Upper lobe of left lung (tissue), 6 donors: ENCODE results near the gene UBC. TPM values are rescaled to one million over a fixed set of nuclear protein-coding genes. Genes with fewer than 3 reads are reported as not detected.
A peak's percentile ranks its signal among the peaks of the same experiment; 100 is the strongest.

ENCODE experiments used
- ATAC-seq, 2 donors: fragments of 200-7000 bp; cut with Tn5 transposase; one replicate each; pipeline ENCODE4 v1.9.1; 2022; ENCODE audit warnings: mild to moderate bottlenecking in 2 of 2, moderate library complexity in 2 of 2; ENCODE audit not compliant: low FRiP score in 2 of 2
- DNase-seq, 2 donors: peaks; one replicate each; pipeline ENCODE4 v3.0.0-alpha.2; 2019 to 2020
- H3K27ac ChIP-seq, 4 donors: fragments of 200-600 bp; sonication (generic); one replicate each; pipeline ENCODE4 v1.5.1; 2016 to 2019
- H3K27me3 ChIP-seq, 4 donors: fragments of 200-600 bp; sonication (generic); one replicate each; pipeline ENCODE4 v1.5.1; 2017 to 2019
- H3K36me3 ChIP-seq, 4 donors: fragments of 200-600 bp; sonication (generic); one replicate each; pipeline ENCODE4 v1.5.1; 2016 to 2019
- H3K4me1 ChIP-seq, 4 donors: fragments of 200-600 bp; sonication (generic); one replicate each; pipeline ENCODE4 v1.5.1; 2018 to 2019
- H3K4me3 ChIP-seq, 4 donors: fragments of 200-600 bp; sonication (generic); one replicate each; pipeline ENCODE4 v1.5.1; 2017 to 2019; ENCODE audit warnings: mild to moderate bottlenecking in 2 of 4, moderate library complexity in 1 of 4
- H3K9me3 ChIP-seq, 4 donors: fragments of 200-600 bp; sonication (generic); one replicate each; pipeline ENCODE4 v1.5.1; 2018 to 2019
- EP300 ChIP-seq, 4 donors: sonication (generic); formaldehyde crosslinking; IDR thresholded peaks; one replicate each; pipeline ENCODE4 v1.5.1; 2017; ENCODE audit warnings: antibody characterized with exemption in 4 of 4, control low read depth in 2 of 4
- POLR2A ChIP-seq, 4 donors: fragments of 450-650 bp; IDR thresholded peaks; one replicate each; pipeline ENCODE4 v1.5.1; 2016 to 2017; ENCODE audit warnings: antibody characterized with exemption in 4 of 4, mild to moderate bottlenecking in 2 of 4
- POLR2AphosphoS5 ChIP-seq, 2 donors: sonication (generic); formaldehyde crosslinking; IDR thresholded peaks; one replicate each; pipeline ENCODE4 v1.5.1; 2017; ENCODE audit warnings: antibody characterized with exemption in 2 of 2
- WGBS, 2 donors: methylation state at CpG; one replicate each; pipeline ENCODE4 v1.1.5; 2017 to 2018; 5-methylcytosine and 5-hydroxymethylcytosine counted together
- total RNA-seq, 6 donors: library from RNA; depleted of rRNA in 4 of 6; stranded (reverse); fragments of >200 nt in 4 of 6; gene quantifications; one replicate each; pipeline versions ENCODE4 v1.1.0 to v1.2.1, GENCODE V29; 2016 to 2021
- TF ChIP-seq, protein P1 (sequence below), 6 experiments: fragments of 450-650 bp in 4 of 6; fragments of 200-600 bp in 2 of 6; sonication (generic) in 2 of 6; IDR thresholded peaks; one replicate each; pipeline ENCODE4 v1.5.1; 2016 to 2019; ENCODE audit warnings: antibody characterized with exemption in 6 of 6
- donor health status: DM: no; HTN: no; CAD: no; lungs with moderate emphysema.
- donor health status: DM: no; HTN: yes; CAD: no; lungs with severe emphysema.

Gene UBC
- total RNA-seq, 6 donors from 2014 or later = 649 to 1,729 (median 1,078) TPM

DNA sequence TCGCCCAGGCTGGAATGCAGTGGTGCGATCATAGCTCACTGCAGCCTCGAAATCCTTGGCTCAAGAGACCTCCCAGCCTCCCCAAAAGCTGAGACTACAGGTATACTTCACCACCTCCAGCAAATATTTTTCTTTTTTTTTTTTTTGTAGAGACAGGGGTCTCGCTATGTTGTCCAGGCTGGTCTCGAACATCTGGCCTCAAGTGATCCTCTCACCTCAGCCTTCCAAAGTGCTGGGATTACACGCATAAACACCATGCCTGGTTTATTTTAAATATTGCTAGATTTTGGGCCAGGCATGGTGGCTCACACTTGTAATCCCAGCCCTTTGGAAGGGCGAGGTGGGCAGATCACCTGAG lies 26.7 kb upstream of the UBC start:
- peaks cover 0 to 6% (median 0%) of the 10 kb centered on the region in 4 donors for H3K36me3 ChIP-seq
- no peak for TF ChIP-seq POLR2AphosphoS5 (IDR thresholded peaks at IDR 0.05)
- TF ChIP-seq POLR2A (IDR thresholded peaks at IDR 0.05) = no peak
- TF ChIP-seq, protein P1, sequence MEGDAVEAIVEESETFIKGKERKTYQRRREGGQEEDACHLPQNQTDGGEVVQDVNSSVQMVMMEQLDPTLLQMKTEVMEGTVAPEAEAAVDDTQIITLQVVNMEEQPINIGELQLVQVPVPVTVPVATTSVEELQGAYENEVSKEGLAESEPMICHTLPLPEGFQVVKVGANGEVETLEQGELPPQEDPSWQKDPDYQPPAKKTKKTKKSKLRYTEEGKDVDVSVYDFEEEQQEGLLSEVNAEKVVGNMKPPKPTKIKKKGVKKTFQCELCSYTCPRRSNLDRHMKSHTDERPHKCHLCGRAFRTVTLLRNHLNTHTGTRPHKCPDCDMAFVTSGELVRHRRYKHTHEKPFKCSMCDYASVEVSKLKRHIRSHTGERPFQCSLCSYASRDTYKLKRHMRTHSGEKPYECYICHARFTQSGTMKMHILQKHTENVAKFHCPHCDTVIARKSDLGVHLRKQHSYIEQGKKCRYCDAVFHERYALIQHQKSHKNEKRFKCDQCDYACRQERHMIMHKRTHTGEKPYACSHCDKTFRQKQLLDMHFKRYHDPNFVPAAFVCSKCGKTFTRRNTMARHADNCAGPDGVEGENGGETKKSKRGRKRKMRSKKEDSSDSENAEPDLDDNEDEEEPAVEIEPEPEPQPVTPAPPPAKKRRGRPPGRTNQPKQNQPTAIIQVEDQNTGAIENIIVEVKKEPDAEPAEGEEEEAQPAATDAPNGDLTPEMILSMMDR (IDR thresholded peaks at IDR 0.05) = no peak
- TF ChIP-seq EP300 (IDR thresholded peaks at IDR 0.05) = no peak
- ATAC-seq (no peak), DNase-seq (no peak)
- peak overlapping the region; percentile 65 to 93 (median 92) for H3K27ac ChIP-seq
- 62 to 70% methylated on average over 7 of the region's 7 CpGs for WGBS, 2 donors
- peak overlapping the region in 3 of 4 donors; percentile 32 to 54 (median 53) for H3K4me3 ChIP-seq
- H3K4me1 ChIP-seq = peaks cover 24 to 37% (median 32%) of the 10 kb centered on the region in 4 donors
- H3K9me3 ChIP-seq = no peaks in the 10 kb centered on the region
- H3K27me3 ChIP-seq = peaks cover 0 to 2% (median 0%) of the 10 kb centered on the region in 4 donors

DNA sequence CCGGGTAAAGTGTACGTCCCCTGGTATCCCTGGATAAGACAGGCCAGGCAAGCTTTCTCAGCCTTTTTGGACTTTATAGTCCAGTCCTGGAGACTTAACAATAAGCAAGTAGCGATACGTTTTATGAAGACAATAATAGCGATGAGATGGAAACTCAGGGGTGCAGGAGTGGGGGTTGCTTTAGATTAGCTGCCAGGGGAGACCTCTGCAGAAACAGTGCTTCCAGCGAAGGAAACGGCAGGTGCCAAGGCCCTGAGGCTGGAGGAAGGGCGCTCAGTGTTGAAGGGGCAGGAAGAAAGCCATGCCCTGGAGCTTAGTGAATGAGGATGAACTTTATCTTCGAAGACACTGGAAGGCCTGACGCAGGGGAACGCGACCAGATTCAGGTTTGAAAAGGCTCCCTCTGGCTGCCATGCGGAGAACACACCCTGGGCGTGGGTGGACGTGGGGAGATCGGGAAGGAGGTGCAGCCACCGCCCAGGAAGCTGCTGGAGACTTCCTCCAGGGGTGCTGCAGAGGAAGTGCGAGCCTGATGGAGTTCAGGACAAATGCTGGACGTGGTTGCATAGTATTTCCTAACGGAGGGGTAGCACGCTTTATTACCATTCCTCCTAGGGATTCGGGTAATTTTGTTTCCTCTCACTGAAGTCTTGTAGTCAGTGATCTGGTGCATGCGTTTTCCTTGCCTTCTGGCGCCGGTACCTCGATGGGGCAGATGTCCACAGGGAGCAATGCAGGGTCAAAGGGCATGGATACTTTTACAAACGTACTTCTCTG lies 26.1 kb upstream of the UBC start:
- peak overlapping the region in 3 of 4 donors; percentile 32 to 54 (median 53) for H3K4me3 ChIP-seq
- H3K9me3 ChIP-seq = no peaks in the 10 kb centered on the region
- H3K4me1 ChIP-seq = peaks cover 24 to 37% (median 32%) of the 10 kb centered on the region in 4 donors
- DNase-seq (peak in 1 of 2 donors; percentile 96), ATAC-seq (peak; percentile 90 to 94)
- peaks cover 0 to 2% (median 0%) of the 10 kb centered on the region in 4 donors for H3K27me3 ChIP-seq
- 6 to 8% methylated on average over 22 to 27 of the region's 27 CpGs for WGBS, 2 donors
- no peak for TF ChIP-seq EP300 (IDR thresholded peaks at IDR 0.05)
- TF ChIP-seq POLR2AphosphoS5 (IDR thresholded peaks at IDR 0.05) = peak; percentile 72 to 83
- TF ChIP-seq, protein P1 (IDR thresholded peaks at IDR 0.05) = peak; percentile 87 to 97 (median 96)
- TF ChIP-seq POLR2A (IDR thresholded peaks at IDR 0.05) = peak in 1 of 4 donors; percentile 18
- H3K27ac ChIP-seq = peak overlapping the region; percentile 86 to 93 (median 92)
- H3K36me3 ChIP-seq = peaks cover 0 to 6% (median 0%) of the 10 kb centered on the region in 4 donors

DNA sequence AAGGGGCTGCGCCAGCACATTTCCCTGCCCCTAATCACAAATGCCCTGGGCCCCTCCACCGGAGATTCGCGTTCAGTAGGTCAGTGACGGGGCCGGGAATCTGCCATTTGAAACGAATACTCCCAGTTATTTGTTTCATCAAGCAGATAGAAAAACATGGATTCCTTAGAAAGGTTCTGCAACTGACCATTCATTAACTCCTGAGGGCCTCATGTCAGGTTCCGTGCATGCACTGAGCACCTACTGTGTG lies 25.6 kb upstream of the UBC start:
- ATAC-seq = no peak
- Histone ChIP-seq H3K4me1 (peaks cover 24 to 37% (median 32%) of the 10 kb centered on the region in 4 donors), H3K4me3 (peak overlapping the region in 3 of 4 donors; percentile 32 to 54 (median 53)), H3K9me3 (no peaks in the 10 kb centered on the region), H3K27me3 (peaks cover 0 to 2% (median 0%) of the 10 kb centered on the region in 4 donors), H3K36me3 (peaks cover 0 to 6% (median 0%) of the 10 kb centered on the region in 4 donors), H3K27ac (peak overlapping the region; percentile 86 to 93 (median 92))
- DNase-seq = no peak
- WGBS, 2 donors = 1 to 3% methylated on average over 8 of the region's 8 CpGs
- no peak for TF ChIP-seq POLR2AphosphoS5 (IDR thresholded peaks at IDR 0.05)
- TF ChIP-seq, protein P1 (IDR thresholded peaks at IDR 0.05) = no peak
- TF ChIP-seq POLR2A (IDR thresholded peaks at IDR 0.05) = no peak
- no peak for TF ChIP-seq EP300 (IDR thresholded peaks at IDR 0.05)

DNA sequence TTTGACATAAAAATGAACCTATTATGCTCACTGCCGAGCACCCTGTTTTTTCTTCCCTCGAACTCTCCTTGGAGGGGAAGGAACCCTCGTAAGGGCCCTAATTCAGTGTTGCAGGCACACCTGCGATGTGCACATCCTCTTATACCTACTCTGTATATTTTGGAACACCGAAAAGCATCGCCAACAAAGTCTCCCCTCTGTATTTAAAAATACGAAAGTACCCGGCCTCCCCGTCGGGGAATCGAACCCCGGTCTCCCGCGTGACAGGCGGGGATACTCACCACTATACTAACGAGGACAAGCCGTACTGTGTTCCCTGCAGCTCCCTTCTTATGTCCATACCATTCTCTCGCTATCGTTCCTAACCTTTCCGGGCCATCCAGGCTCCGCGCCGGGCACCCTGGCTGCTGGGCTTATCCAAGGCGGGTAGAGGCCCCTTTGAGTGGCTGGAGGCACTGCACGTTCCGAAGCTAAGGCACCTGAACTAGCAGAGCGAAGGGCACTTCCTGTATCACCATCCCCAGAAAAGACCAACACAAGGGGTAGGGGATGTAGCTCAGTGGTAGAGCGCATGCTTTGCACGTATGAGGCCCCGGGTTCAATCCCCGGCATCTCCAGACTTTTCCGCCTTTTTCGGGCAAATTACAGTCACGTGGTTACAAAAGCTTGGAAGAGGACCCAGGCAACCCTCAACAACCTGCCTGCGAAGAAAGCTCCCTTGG lies 25.1 kb upstream of the UBC start:
- peak; percentile 87 to 93 for ATAC-seq
- H3K27me3 ChIP-seq = peaks cover 0 to 2% (median 0%) of the 10 kb centered on the region in 4 donors
- 0% methylated on average over 25 to 35 of the region's 35 CpGs for WGBS, 2 donors

More for the DNA sequence above, 25.1 kb upstream of the UBC start:
- peaks cover 24 to 37% (median 32%) of the 10 kb centered on the region in 4 donors for H3K4me1 ChIP-seq
- TF ChIP-seq POLR2AphosphoS5 (IDR thresholded peaks at IDR 0.05) (no peak), POLR2A (IDR thresholded peaks at IDR 0.05) (peak in 1 of 4 donors; percentile 42), EP300 (IDR thresholded peaks at IDR 0.05) (no peak)
- TF ChIP-seq, protein P1 (IDR thresholded peaks at IDR 0.05) = peak in 2 of 6 experiments; percentile 20 to 26
- no peaks in the 10 kb centered on the region for H3K9me3 ChIP-seq
- H3K4me3 ChIP-seq = peak overlapping the region; percentile 10 to 54 (median 42)
- H3K27ac ChIP-seq = peak overlapping the region; percentile 86 to 93 (median 92)
- DNase-seq = peak; percentile 83 to 95
- peaks cover 0 to 6% (median 0%) of the 10 kb centered on the region in 4 donors for H3K36me3 ChIP-seq
